ENCODE data around the gene ZBTB20. TPM values are rescaled to one million over a fixed set of nuclear protein-coding genes. Genes with fewer than 3 reads are reported as not detected.

ZBTB20 gene
- total RNA-seq, 1 experiment from 2014 or later, result 26.5 TPM

GRCh38 chr3:114867359-114867758 lies 279.7 kb downstream of the ZBTB20 start:
- CTCF ChIA-PET, result no interaction called here
- Histone ChIP-seq H3F3A (ENCODE audit: insufficient read depth, low read depth) (no peaks in the 10 kb centered on the region), H3K79me2 (ENCODE audit: low read depth) (no peaks in the 10 kb centered on the region), H3K4me2 (no peak overlapping the region), H3K36me3 (ENCODE audit: low read depth) (no peaks in the 10 kb centered on the region), H3K27me3 (ENCODE audit: insufficient read depth, low read depth) (no peaks in the 10 kb centered on the region), H3K4me1 (replicated peaks; ENCODE audit: insufficient read depth) (no peaks in the 10 kb centered on the region), H2AFZ (no peak overlapping the region), H3K9me2 (ENCODE audit: insufficient read depth) (no peaks in the 10 kb centered on the region), H3K27ac (no peak overlapping the region), H4K20me1 (ENCODE audit: insufficient read depth) (no peaks in the 10 kb centered on the region), H3K4me3 (no peak overlapping the region), H3K9me3 (ENCODE audit: insufficient read depth, low read depth) (no peaks in the 10 kb centered on the region)
- intact Hi-C loops (cut with micrococcal nuclease; ENCODE audit: unreplicated experiment), result no loop called here
- TF ChIP-seq EZH2 (IDR thresholded peaks at IDR 0.05; ENCODE audit: low read depth), result no peak
- no peak for TF ChIP-seq CTCF (conservative IDR thresholded peaks at IDR 0.05)
- BruUV-seq (replicated peaks), result no TSS peak
- POLR2A ChIA-PET (ENCODE audit: unreplicated experiment), result interaction anchor here (0.6 kb wide), 2 partner anchors 243 to 1006 kb away, joined by 5 to 9 read pairs; no protein-coding TSS in a partner anchor
- no peak for DNase-seq

DNA sequence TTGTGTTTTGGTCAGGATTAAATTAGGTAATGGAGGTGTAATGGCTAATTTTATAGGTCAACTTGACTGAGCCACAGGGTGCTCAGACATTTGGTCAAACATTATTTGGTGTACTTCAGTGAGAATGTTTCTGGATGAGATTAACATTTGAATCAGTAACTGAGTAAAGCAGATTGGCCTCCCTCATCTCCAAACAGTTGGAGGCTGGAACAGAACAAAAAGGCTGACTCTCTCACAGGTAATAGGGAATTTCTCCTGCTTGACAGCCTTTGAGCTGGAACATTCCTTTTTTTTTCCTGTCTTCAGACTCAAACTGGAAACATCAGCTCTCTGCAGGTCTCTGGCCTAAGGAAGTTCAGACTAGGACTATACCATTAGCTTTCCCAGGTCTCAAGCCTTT lies 280.7 kb downstream of the ZBTB20 start:
- Histone ChIP-seq H3K4me1 (replicated peaks; ENCODE audit: insufficient read depth) (no peaks in the 10 kb centered on the region), H3K4me3 (no peak overlapping the region), H3K9me2 (ENCODE audit: insufficient read depth) (no peaks in the 10 kb centered on the region), H3K36me3 (ENCODE audit: low read depth) (no peaks in the 10 kb centered on the region), H3K79me2 (ENCODE audit: low read depth) (no peaks in the 10 kb centered on the region), H3K9me3 (ENCODE audit: insufficient read depth, low read depth) (no peaks in the 10 kb centered on the region), H4K20me1 (ENCODE audit: insufficient read depth) (no peaks in the 10 kb centered on the region), H3K4me2 (no peak overlapping the region), H3K27me3 (ENCODE audit: insufficient read depth, low read depth) (no peaks in the 10 kb centered on the region), H2AFZ (no peak overlapping the region), H3K27ac (no peak overlapping the region), H3F3A (ENCODE audit: insufficient read depth, low read depth) (no peaks in the 10 kb centered on the region)
- POLR2A ChIA-PET (ENCODE audit: unreplicated experiment), result no interaction called here
- CTCF ChIA-PET, result no interaction called here
- no TSS peak for BruUV-seq (replicated peaks)
- DNase-seq, result no peak
- intact Hi-C loops (cut with micrococcal nuclease; ENCODE audit: unreplicated experiment), result no loop called here
- TF ChIP-seq EZH2 (IDR thresholded peaks at IDR 0.05; ENCODE audit: low read depth) (no peak), CTCF (conservative IDR thresholded peaks at IDR 0.05) (no peak)

DNA sequence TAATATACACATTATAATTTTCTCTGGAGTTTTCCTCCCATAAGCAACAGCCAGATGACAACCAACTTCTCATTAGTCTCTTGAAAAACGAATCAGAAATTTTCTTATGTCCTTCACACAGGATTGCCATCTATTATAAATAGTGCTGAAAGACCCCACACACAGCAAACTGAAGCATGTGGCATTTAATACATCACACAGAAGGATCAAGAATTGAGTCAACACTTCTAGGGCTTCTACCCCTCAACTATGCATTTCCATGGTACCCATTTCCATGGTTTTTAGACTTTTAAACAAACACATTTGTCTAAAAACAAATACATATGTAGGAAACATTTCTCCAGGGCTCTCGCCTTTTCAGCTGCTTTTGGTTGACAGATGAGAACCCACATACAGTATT lies 282.1 kb downstream of the ZBTB20 start:
- Histone ChIP-seq H3K36me3 (ENCODE audit: low read depth) (no peaks in the 10 kb centered on the region), H3K79me2 (ENCODE audit: low read depth) (no peaks in the 10 kb centered on the region), H3K4me3 (no peak overlapping the region), H3K27ac (no peak overlapping the region), H3K27me3 (ENCODE audit: insufficient read depth, low read depth) (no peaks in the 10 kb centered on the region), H3K4me2 (no peak overlapping the region), H2AFZ (no peak overlapping the region), H3K9me2 (ENCODE audit: insufficient read depth) (no peaks in the 10 kb centered on the region), H3K9me3 (ENCODE audit: insufficient read depth, low read depth) (no peaks in the 10 kb centered on the region), H3F3A (ENCODE audit: insufficient read depth, low read depth) (no peaks in the 10 kb centered on the region), H4K20me1 (ENCODE audit: insufficient read depth) (no peaks in the 10 kb centered on the region), H3K4me1 (replicated peaks; ENCODE audit: insufficient read depth) (no peaks in the 10 kb centered on the region)
- no TSS peak for BruUV-seq (replicated peaks)
- no peak for TF ChIP-seq CTCF (conservative IDR thresholded peaks at IDR 0.05)
- no peak for TF ChIP-seq EZH2 (IDR thresholded peaks at IDR 0.05; ENCODE audit: low read depth)
- POLR2A ChIA-PET (ENCODE audit: unreplicated experiment), result no interaction called here
- DNase-seq, result no peak
- CTCF ChIA-PET, result no interaction called here
- intact Hi-C loops (cut with micrococcal nuclease; ENCODE audit: unreplicated experiment), result no loop called here

Measured in PC-9 (cell line).